Activated naive CD8-positive, alpha-beta T cell treated with anti-CD3 and anti-CD28 coated beads, Interleukin-2, amount 50 U/mL, for 16 hours (primary cell): ENCODE measurements around the gene JMJD8.

ENCODE experiments used
- DNase-seq: peaks from one replicate; pipeline ENCODE4 v3.0.0-alpha.2; 2020; ENCODE audit warnings: low read depth, low spot score

Gene JMJD8

DNA sequence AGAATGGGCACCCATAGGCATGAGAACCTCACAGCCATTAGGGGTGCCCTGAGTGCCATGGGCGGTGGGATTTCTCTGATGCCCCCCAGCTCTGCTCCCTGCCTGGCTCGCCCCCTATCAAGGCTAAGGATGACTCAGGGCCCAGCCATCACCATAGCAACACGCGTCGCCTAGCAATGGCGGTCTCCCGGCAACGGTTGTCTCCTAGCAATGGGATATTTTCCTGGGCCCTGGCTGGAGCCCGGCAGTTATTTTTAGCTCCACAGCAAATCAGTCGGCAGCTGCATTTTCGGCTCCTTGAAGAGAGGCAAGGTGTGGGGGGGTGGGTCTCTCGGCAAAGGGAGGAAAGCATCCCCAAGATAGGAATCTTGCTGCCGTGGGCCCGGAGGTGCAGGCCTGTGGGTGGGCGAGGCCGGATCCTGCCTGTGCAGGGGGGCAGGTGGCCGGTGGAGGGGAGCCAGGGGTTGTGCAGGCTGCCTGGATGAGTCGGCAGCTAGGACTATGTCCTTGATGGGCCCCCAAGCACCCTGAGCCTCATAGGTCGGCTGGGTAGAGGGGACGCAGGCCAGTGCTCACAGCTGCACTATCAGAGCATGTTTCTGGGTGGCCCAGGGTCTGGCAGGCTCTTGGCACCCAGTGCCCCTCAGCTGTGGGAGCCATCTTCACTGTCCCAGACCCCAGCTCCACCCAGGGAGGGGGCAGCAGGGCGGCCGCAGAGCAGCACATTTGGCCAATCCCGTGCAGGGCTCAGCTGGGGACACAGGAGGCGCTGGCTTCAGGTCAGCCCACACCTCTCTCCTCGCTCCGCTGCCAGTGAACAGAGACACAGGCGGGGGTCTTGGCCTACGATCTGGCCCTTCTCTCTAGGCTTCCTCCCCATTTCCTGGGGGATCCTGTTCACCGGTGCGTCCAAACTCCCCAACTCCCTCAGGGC, 25.7 kb upstream of the JMJD8 start:
- no peak for DNase-seq

DNA sequence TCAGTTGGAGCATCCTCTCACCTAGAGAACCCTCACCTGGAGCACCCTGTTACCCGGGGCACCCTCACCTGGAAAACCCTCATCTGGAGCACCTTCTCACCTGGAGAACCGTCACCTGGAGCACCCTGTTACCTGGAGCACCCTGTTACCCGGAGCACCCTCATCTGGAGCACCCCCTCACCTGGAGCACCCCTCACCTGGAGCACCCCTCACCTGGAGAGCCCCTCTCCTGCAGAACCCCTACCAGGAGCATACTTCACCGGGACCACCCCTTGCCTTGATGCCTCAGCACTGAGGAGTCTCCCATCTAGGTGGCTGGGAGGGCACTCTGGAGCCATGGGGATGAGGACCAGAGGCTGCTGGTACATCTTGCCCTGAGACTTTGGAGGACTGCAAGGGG, 24.8 kb upstream of the JMJD8 start:
- no peak for DNase-seq

DNA sequence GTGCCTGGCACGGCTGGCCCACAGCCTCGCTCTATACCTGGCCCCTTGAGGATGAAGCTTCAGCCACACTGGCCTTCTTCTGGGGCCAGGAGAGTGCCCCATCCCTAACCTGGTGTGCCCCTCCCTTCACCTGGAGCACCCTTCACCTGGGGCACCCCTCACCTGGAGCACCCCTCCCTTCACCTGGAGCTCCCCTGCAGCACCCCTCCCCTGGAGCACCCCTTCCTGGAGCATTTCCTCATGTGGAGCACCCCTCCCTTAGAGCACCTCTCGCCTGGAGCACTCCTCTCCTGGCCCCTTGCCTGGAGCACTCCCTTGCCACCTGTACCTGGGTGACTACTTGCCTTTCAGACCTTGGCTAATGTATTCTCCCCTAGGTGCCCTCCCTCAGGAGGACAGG, 23.9 kb upstream of the JMJD8 start:
- DNase-seq = no peak

DNA sequence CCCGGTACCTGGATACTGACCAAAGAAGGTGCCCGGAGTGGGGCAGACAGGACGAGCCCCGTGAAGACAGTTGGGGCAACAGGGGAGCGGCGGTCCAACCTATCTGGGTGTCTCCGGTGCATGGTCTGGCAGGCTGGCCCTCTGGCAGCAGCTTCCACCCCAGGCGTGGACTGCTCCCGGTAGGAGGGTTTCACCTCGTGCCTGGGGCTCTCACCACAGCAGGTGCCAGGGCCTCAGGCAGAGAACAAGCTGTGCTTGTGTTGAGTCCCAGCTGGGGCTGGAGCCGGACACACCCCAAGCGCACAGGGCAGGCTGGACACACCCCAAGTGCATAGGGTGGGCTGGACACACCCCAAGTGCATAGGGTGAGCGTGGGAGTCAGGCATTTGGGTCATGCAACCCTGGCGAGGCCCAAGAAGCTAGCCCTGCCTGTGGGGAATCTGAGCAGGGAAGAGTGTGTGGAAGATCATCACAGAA, 23.0 kb upstream of the JMJD8 start:
- no peak for DNase-seq

DNA sequence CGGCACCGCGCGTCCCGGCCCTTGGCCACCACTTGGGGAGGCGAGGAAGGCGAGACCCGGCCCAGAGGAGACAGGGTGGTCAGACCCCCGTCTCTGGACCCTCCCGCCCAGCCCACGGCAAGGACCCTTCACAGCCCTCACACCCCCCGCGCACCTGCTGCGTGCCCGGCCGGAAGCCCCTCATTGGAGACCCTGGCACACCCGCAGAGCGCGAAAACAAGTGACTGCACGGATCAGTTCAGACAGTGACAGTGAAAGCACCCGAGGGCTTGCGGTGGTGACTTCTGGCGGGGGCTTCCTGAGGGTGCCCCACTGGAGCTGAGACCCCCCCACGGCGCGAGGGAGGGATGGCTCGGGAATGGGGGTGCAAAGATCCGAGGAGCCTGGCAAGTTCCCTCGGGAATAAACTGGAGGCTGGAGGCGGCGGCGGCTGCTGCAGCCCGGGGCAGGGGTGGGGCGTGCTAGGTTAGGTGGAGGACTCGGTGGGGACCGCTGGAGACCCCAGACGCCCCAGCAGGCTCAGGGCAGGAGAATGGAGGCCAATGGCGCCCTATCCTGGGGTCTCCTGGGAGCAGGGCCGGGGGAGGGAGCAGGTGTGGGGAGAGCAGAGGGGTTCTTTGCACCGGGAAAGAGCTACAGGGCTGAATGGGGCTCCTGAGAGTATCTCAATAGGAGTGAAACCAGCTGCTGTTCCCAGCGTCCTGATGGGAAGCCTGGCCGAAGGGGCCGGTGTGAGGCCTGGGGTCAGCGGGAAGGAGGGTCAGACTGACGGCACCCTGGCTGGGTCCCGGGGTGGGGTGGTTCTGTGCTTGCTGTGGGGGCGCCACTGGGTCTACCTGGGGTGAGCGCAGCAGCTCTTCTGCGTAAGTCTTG, 22.3 kb upstream of the JMJD8 start:
- DNase-seq = no peak

DNA sequence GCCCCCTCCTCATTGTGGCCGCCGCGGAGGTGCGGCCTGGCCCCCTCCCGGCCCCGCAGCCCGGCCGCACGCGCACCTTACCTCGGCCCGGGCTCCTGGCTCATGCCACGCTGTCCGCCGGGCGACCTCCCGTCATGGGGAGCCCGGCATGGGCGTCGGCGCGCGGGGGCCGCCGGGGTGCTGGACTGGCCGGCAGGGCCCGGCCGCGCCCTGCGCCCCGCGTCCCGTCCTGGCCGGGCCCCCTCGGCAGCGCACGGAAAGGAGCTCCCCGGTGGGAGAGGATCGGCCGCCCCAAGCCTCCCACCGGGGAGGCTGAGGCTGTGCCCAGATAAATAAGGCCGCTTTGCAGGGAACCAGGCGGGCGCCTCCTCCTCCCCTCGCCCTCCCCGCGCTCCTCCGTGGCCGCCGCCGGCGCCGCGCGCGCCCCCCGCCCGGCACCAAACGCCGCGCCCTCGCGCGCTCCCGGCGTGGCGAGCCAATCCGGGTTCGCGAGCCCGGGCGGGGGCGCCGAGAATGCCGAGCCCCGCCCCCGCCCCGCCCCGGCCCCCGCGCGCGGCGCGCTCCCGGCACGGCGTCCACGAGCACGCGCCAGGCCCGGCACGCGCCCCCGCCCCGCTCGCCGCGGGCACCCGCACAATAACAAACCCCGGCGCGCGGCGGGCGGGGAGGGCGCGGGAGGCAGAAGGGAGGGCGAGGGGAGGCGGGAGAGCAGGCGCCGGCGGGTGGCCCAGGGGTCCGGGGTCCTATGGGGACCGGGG, 21.5 kb upstream of the JMJD8 start, which contains the start of gene FBXL16:
Gene FBXL16, minus strand, starts transcription at position 371 of the 758 bp plus-strand sequence. CDS start 8,396 bp downstream, outside the sequence.
- DNase-seq = no peak

DNA sequence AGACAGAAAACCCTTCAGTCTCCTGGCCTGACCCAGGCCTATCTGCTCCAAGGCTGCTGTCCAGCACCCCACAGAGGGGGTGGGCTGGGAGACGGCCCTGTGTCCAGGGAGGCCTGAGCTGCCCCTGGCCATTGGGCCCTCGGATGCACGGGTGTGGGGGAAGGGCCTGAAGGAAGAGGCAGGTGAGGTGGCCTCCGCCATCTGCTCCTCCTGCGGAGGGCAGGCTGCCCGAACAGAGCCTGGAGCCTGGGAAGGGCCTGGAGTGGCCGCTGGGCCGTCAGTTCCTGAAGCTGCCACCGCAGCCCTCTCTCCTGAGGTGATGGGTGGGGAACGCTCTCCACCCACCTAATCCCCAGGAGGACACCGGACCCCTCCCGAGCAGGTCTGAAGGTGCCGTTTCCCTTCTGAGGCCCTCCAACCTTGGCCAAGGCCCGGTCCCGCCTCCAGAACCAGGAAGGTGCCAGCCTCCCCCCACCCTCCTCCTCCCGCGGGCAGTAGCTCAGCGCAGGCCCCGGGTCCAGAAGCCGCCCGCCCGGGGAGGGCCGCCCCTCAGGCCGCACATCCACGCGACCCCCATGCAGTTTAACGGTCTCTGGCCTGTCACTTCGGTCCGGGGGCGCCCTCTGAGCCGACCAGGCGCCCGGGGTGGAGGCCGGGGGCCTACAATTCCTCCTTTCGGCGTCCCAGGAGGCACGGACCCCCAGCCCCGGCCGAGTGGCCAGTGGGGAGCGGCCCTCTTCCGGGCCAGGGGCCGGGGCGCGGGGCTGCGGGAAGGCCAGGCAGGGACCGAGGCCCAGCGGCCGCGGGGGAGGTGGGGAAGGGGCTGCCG, 20.6 kb upstream of the JMJD8 start:
- no peak for DNase-seq

DNA sequence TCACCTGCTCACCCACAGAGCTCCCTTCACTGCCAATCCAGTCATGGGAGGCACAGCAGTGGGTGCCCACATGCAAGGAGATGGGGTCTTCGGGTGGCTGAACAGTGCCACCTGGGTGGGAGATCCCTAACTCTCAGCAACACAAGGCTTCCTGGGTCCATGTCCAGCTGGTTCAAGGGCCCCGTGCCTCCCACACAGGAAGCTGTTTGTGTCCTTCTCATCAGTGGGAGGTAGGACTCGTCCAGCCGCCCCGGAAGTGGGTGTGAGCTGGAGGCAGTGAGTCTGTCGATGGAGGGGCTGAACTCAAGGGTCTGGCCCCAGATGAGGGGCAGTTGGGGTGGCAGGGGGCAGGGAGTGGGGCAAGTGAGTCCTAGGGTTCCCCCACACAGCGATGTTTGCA, 19.9 kb upstream of the JMJD8 start:
- no peak for DNase-seq

DNA sequence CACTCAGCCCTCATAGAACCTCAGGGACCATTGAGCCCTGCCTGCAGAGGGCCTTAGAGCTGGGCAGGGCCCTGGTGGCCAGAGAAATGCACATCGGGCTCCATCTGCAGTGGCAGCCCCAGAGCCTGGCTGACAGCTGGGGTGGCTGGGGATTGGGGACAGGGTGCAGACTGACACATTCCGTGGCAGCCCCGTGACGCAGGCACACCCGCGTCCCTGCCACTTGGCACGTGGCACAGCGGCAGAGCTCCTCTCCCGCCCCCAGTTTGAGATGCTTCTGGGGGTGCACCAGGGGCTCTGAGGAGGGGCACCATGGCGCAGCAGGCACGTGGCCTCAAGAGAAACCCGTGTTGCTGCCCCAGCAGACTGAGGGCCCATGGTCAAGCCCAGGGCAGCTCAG, 19.3 kb upstream of the JMJD8 start:
- no peak for DNase-seq

DNA sequence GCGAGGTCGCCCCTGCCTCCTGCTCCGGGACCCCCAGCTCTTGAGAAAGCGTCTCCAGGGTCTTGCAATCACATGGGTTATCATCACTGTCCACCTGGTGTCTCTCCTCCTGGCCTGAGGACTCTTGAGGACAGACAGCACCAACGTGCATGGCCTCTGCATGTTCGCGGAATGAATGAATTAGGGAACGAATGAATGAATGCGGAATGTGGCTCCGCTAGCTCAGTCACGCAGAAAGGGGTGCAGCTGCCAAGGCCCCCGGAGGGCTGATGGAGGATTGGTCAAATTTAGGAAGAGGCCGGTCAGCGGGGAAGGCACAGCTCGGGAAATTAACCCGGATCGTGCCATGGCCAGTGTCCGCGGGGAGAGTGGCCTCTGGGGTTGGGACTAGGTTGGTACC, 18.2 kb upstream of the JMJD8 start:
- DNase-seq = no peak

DNA sequence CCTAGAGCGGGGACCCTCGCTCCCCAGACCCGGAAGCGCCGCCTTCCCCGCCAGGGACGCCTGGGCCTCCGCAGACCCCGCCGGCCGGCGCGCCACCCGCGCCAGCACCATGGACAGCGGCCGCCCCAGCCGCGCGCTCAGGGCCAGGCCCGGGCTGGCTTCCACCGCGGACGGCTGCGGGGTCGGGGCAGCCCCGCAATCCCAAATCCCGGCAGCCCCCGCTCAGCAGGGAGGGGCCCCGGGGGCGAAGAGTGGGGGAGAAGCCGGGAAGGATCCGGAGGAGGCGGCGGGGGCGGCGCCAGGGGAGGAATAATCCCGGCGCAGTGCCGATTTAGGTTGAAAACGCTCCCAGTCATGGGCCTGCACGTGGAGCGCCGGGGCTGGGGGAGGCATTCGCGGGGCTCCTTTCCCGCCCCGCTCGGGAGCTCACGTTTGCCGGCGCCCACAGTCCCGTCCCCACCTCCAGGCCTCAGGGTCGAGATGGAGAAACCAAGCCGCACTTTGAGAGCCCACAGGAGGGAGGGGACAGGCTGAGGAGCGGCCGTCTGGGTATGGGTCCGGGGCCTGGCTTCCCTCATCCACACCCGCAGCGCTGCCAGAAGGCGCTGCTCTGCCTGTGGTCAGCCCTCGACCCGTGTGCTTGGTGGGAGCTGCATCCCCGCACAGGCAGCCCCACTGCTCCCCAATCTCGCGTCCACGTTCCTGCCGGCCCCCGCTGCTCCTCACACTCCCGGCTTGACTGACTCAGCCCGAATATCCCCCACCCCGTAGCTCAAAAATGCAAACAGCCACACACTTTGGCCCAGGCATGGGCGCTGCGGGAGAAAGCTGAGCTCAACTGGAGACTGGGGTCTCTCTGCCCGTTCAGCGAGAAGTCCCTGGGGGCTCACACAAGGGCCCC, 16.8 kb upstream of the JMJD8 start:
- DNase-seq = no peak

DNA sequence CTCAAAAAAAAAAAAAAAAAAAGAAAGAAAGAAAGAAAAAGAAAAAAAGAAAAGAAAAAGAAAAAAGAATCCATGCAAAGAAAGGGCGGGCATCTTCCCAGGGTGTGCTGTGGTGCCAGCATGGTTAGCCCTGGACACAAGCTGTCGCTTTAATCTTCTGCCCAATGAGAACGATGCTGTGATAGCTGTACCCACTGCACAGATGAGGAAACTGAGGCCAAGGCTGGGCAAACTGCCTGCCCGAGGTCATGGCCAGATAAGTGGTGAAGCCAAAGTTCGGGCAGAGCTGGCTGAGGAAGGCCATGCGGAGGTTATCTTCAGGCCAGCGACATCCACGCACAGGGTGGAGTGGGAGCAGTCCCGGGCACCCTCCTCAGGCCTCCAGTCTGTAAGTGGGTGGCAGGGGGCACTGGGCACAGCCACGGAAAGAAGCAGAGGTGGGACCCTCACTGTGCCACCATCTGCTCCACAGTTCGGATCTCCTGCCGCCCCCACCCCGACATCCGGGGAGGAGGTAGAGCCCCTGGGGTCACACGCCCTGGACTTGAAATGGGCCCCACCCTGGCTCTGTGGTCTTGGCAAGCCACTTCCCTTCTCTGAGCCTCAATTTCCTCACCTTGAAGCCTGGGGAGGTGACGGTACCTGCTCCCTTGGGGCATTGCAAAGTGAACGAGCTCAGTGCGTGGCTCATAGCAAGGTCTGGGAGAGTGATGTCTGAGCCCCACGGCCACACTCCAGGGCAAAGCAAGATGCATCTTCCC, 15.0 kb upstream of the JMJD8 start:
- no peak for DNase-seq

DNA sequence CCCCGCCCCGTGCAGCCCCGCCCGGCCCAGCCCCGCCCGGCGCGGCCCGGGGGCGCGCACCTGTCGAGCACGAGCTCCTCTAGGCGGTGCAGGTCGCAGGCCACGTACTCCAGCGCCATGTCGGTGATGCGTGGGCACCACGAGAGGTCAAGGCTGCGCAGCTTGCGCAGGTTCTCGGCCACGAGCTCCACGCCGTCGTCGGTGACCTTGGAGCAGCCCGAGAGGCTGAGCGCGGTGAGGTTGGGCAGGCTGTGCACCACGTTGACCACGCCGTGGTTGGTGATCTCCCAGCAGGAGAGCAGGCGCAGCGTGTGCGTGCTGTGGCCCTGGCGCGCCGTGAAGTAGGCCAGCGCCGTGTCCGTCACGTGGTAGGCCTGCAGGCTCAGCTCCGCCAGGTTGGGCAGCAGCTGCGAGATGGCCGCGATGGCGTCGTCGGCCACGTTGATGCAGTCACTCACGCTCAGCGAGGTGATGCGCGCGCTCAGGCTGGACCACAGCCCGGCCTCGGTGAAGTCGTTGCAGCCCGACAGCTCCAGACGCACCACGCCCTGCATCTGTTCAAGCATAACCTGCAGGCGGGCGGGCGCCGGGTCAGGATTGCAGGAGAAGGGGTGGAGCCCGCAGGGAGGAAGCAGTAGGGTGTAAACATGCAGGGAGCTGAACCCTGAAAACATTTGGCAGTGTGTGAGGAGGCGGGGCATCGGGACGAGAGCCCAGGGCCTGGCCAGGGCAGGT, 11.4 kb upstream of the JMJD8 start:
- DNase-seq = no peak

DNA sequence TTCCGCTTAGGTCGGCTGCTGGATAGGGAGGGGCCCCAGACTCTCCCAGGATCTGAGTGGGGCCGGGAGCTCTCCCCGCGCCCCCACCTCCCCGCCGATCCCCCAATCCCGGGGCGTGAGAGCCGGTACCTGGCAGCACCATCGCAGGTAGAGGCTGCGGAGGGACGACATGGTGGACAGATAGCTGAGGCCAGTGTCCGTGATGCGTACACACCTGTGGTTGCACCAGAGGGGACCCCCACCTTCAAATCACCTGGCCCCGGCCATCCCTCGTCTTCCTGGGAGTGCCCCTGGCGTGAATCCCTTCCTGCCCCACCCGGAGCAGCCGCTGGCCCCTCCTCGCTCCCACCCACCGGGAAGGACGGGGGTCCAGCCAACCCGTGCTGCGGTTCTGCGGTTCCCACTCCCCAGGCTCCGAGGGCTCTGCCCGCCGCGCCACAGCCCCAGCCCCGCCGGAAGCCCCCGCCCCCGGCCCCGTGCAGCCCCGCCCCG, 10.8 kb upstream of the JMJD8 start:
- no peak for DNase-seq

DNA sequence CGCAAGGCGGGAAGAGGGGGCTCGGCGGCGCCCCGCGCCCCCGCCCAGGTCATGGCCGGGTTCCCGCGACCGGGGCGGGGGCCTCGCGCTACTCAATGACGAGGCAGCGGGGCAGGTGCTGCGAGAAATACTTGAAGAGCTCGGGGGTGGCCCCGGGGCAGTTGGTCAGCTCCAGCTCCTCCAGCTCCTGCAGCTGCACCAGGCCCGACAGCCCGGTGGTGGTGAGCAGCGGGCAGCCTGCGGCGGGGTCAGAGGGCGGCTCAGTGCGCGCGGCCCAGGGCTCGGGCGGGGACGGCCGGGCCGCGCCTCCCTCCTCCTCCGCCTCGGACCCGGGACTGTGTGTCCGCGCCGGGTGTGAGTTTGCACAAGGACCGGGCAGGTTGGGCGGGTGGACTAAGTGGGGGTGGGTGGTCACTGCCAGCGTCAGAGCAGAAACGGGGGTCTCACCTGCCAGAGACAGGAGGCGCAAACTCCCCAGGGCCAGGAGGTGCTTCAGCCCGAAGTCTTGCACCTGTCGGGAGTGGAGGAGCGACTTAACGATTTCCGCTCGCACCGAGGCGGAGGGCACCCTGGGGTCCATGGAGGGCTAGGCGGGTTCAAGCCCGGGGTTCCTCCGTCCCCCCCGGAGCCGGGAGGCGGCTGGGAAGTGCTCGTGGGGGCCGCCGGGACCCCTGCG, 10.2 kb upstream of the JMJD8 start:
- DNase-seq = no peak

DNA sequence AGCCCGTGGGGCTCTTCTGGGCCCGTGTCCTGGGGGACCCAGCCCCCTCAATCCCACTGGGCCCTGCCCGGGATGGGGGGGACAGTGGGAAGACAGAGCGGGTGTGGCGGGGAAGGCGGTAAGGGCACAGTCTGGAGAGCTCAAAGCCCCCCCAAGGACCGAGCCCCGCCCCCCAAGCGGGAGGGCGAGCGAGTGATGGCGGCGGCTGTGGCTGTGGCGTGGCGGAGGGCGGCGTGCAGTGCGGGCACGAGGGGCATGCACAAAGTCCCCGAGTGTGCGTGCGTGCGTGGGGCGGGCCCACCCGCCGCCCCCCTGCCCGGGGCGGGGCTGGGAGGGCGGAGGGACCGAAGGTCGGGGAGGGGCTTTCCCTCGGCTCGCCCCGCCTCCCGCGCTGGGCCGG, 9.6 kb upstream of the JMJD8 start:
- DNase-seq = no peak

DNA sequence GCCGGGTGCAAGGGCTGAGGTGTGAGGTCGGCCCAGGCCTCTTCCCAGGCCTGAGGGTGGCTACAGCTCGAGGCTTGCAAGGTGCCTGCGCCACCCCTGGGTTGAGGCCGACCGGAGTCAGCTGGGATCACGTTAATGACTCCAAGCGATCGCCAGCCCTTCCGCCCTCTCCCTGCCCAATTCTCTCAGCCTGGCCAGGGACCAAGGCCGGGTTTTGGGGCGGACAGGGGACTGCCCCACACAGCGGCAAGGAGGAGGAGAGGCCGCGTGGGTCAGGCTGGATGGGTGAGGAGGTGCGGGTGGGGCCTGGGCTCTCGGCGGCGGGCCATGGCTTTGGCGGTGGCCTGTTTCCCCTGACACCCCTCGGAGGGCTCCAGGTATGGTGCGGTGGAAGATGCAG, 9.2 kb upstream of the JMJD8 start:
- DNase-seq = no peak
